ENCODE measurements around the gene JARID2. TPM values are rescaled to one million over a fixed set of nuclear protein-coding genes. Genes with fewer than 3 reads are reported as not detected.

JARID2 gene
- total and polyA plus RNA-seq, 2 of the 8 experiments (the other 6 are each of a cell fraction or from before 2014, with no cell fraction given): 60.1 to 239 TPM

DNA sequence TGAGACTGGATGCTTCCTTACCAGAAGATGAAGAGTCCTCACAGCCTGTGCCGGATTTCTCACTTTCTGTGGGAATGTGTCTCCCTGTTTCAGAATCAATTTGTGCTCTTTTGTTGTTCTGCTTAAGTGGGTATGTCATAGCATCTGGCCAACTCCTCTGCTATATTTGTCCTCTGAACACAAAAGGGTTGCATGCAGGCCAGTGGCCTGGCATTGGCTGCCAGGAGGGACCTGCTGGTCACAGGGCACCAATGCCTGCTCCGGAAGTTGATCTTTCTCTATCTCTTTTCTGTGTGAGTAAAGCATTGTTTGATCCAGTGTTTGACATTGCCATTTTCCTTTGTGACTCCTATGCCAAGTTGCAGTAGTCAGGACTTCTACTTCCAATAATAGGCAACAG is 47.8 kb downstream of the JARID2 start:
- no peak overlapping the region for H2BK120ac ChIP-seq (replicated peaks; ENCODE audit: low read depth, low read length)
- no peak overlapping the region for H3K4ac ChIP-seq (replicated peaks; ENCODE audit: insufficient read length, low read depth, low read length)
- H3K4me2 ChIP-seq (ENCODE audit: insufficient read depth in 1 of 2, low read depth in 2 of 2, low read length in 2 of 2): peak overlapping the region in 1 of 2 experiments; percentile 11; a peak in 1 of 4 replicates
- DNase-seq (ENCODE audit: low read depth in 1 of 2, low spot score in 2 of 2) (no peak), FAIRE-seq (no peak)
- WGBS, 2 experiments (ENCODE audit: extremely low coverage in 1 of 2, insufficient coverage in 1 of 2, insufficient read length in 1 of 2, insufficient replicate concordance in 2 of 2, low coverage in 1 of 2, low lambda C conversion rate in 2 of 2, missing lambda C conversion rate in 1 of 2): 93% methylated on average over 2 of the region's 2 CpGs; no CpG with 5 or more reads in 1 of the 2 experiments
- H3K23me2 ChIP-seq (ENCODE audit: low read depth, low read length): peaks cover 4% of the 10 kb centered on the region
- peaks cover 1 to 17% (median 8%) of the 10 kb centered on the region in 4 experiments; a peak in 6 of 7 replicates for H3K4me1 ChIP-seq (replicated peaks in 1 of 4; ENCODE audit: control insufficient read depth in 3 of 4, insufficient read depth in 4 of 4, low read length in 3 of 4)
- TF ChIP-seq SIN3A (conservative IDR thresholded peaks at IDR 0.05 in 1 of 2, IDR thresholded peaks at IDR 0.05 in 1 of 2; ENCODE audit: low read depth in 1 of 2, low read length in 2 of 2) (no peak), HDAC6 (IDR thresholded peaks at IDR 0.05; ENCODE audit: low read depth, low read length) (no peak), POLR2AphosphoS5 (IDR thresholded peaks at IDR 0.05; ENCODE audit: low read depth, low read length) (no peak), GABPA (IDR thresholded peaks at IDR 0.05; ENCODE audit: borderline replicate concordance, insufficient read depth, low read length) (no peak), SP1 (IDR thresholded peaks at IDR 0.05; ENCODE audit: low read depth, low read length) (no peak), POU5F1 (IDR thresholded peaks at IDR 0.05; ENCODE audit: low read depth, low read length) (no peak), KDM1A (IDR thresholded peaks at IDR 0.05; ENCODE audit: borderline replicate concordance, low read length) (no peak), CREB1 (IDR thresholded peaks at IDR 0.05) (no peak), PHF8 (conservative IDR thresholded peaks at IDR 0.05; ENCODE audit: low read depth, low read length) (no peak)
- peaks cover 51 to 63% of the 10 kb centered on the region in 2 experiments for H4K20me1 ChIP-seq (replicated peaks in 1 of 2; ENCODE audit: control insufficient read depth in 1 of 2, insufficient read depth in 2 of 2, low read length in 2 of 2)
- H2BK12ac ChIP-seq (ENCODE audit: low read depth, low read length): no peak overlapping the region
- H3K23ac ChIP-seq (ENCODE audit: insufficient read length): no peak overlapping the region
- no peak overlapping the region for H3K27ac ChIP-seq (ENCODE audit: low read depth, low read length)
- H3K14ac ChIP-seq (ENCODE audit: insufficient read length): no peak overlapping the region
- H2BK5ac ChIP-seq (ENCODE audit: low read depth, low read length): no peak overlapping the region
- 0 out of 2 replicates have a peak, but pooled peaks cover 5% of the 10 kb centered on the region for H3K79me1 ChIP-seq (ENCODE audit: low read depth, low read length)
- no peak overlapping the region for H4K8ac ChIP-seq (ENCODE audit: extremely low read depth, insufficient read depth, low read length)
- ChIA-PET POLR2A (ENCODE audit: partially characterized antibody) (no interaction called here), CTCF (ENCODE audit: partially characterized antibody) (interaction anchor here (0.9 to 1.4 kb wide), 2 partner anchors 17 to 97 kb away, joined by 3 read pairs; no protein-coding TSS in a partner anchor)
- no peak overlapping the region for H3K4me3 ChIP-seq (ENCODE audit: extremely low read depth in 1 of 4, insufficient read depth in 2 of 4, low read depth in 3 of 4, low read length in 4 of 4)
- H3K9me3 ChIP-seq (ENCODE audit: insufficient read depth in 2 of 2, low read depth in 1 of 2, low read length in 1 of 2): no peaks in the 10 kb centered on the region
- H3K9ac ChIP-seq (replicated peaks in 1 of 4; ENCODE audit: extremely low read depth in 1 of 4, low read depth in 3 of 4, low read length in 3 of 4): no peak overlapping the region
- H4K91ac ChIP-seq (replicated peaks; ENCODE audit: insufficient read length, low read length): no peak overlapping the region
- no peak overlapping the region for H2AK5ac ChIP-seq (ENCODE audit: low read depth, low read length)
- H4K5ac ChIP-seq (ENCODE audit: insufficient read length, low read depth, low read length): no peak overlapping the region
- peaks cover 86 to 100% of the 10 kb centered on the region in 2 experiments for H3K79me2 ChIP-seq (ENCODE audit: control insufficient read depth in 1 of 2, insufficient read depth in 2 of 2, low read length in 2 of 2)
- no peak overlapping the region for H3K56ac ChIP-seq (replicated peaks; ENCODE audit: insufficient read length, low read depth, low read length)
- no peak overlapping the region for H3K18ac ChIP-seq (ENCODE audit: extremely low read depth, low read length)
- no peaks in the 10 kb centered on the region for H3K27me3 ChIP-seq (replicated peaks in 1 of 4; ENCODE audit: control insufficient read depth in 3 of 4, extremely low read depth in 1 of 4, insufficient read depth in 3 of 4, low read length in 3 of 4)
- H3K36me3 ChIP-seq (ENCODE audit: control insufficient read depth in 2 of 4, insufficient read depth in 4 of 4, low read length in 3 of 4): peaks cover 0 to 7% (median 0%) of the 10 kb centered on the region in 4 experiments; a peak in 2 of 8 replicates
- no peak overlapping the region for H2AFZ ChIP-seq (ENCODE audit: low read length)
- H2BK20ac ChIP-seq (ENCODE audit: low read length): no peak overlapping the region
- H2BK15ac ChIP-seq (ENCODE audit: low read length): no peak overlapping the region
